K562 (cell line): ENCODE data around the gene SRPK3. TPM values are rescaled to one million over a fixed set of nuclear protein-coding genes. Genes with fewer than 3 reads are reported as not detected.

Source experiments
- BCL6 ChIP-seq: fragments of 250-450 bp; sonication (Bioruptor Pico); IDR thresholded peaks from 2 replicates; pipeline ENCODE4 v1.4.0; 2020
- CEBPB ChIP-seq: fragments of 450-650 bp; IDR thresholded peaks from 2 replicates; pipeline ENCODE4 v1.6.1; 2016; ENCODE audit warnings: missing genetic modification characterization, missing compliant biosample characterization
- DPF2 ChIP-seq: fragments of 450-650 bp; IDR thresholded peaks from 2 replicates; pipeline ENCODE4 v1.6.1; 2016
- ESRRB ChIP-seq: fragments of 250-450 bp; sonication (Bioruptor Pico); IDR thresholded peaks from 2 replicates; pipeline ENCODE4 v1.5.0; 2020; ENCODE audit warnings: mild to moderate bottlenecking, moderate library complexity, borderline replicate concordance
- ETS2 ChIP-seq: IDR thresholded peaks from 2 replicates; pipeline ENCODE4 v1.6.1; 2016; ENCODE audit warnings: borderline replicate concordance, missing genetic modification characterization, mild to moderate bottlenecking, moderate library complexity, missing compliant biosample characterization; ENCODE audit not compliant: poor library complexity, severe bottlenecking
- HDAC1 ChIP-seq, 2 experiments: fragments of 450-650 bp; IDR thresholded peaks; 2 replicates each; pipeline ENCODE4 v1.6.1; 2016 to 2017; ENCODE audit warnings: inconsistent platforms in 1 of 2, mild to moderate bottlenecking in 1 of 2, moderate library complexity in 1 of 2
- MEF2D ChIP-seq: conservative IDR thresholded peaks from 2 replicates; pipeline ENCODE4 v1.6.1; 2016; ENCODE audit warnings: low read depth, missing genetic modification characterization, missing compliant biosample characterization
- MYC ChIP-seq, 2 experiments: fragments of 250-450 bp in 1 of 2; sonication (Bioruptor Pico) in 1 of 2; IDR thresholded peaks; 2 replicates each; pipeline versions ENCODE4 v1.5.1 to v1.6.1; 2012 to 2021; ENCODE audit warnings: low read depth in 2 of 2, borderline replicate concordance in 1 of 2, improper control_type of control experiment in 1 of 2, low read length in 1 of 2, mild to moderate bottlenecking in 1 of 2, moderate library complexity in 1 of 2
- NR4A1 ChIP-seq, 2 experiments: fragments of 250-450 bp in 1 of 2; fragments of 450-650 bp in 1 of 2; sonication (Bioruptor Pico) in 1 of 2; IDR thresholded peaks; 2 replicates each; pipeline versions ENCODE4 v1.4.0 to v1.6.1; 2016 to 2020; ENCODE audit warnings: mild to moderate bottlenecking in 2 of 2, missing compliant biosample characterization in 1 of 2, missing genetic modification characterization in 1 of 2, moderate library complexity in 1 of 2
- PHB ChIP-seq: fragments of 250-450 bp; sonication (Bioruptor Pico); IDR thresholded peaks from 2 replicates; pipeline ENCODE4 v1.5.0; 2021
- PML ChIP-seq: IDR thresholded peaks from 2 replicates; pipeline ENCODE4 v1.6.1; 2012; ENCODE audit warnings: low read length, inconsistent platforms
- POU5F1 ChIP-seq: fragments of 150-350 bp; IDR thresholded peaks from 2 replicates; pipeline ENCODE4 v1.6.1; 2014; ENCODE audit warnings: borderline replicate concordance, low read length, low read depth, mild to moderate bottlenecking; ENCODE audit not compliant: partially characterized antibody
- RB1 ChIP-seq: fragments of 450-650 bp; IDR thresholded peaks from 2 replicates; pipeline ENCODE4 v1.6.1; 2017; ENCODE audit warnings: low read depth, mild to moderate bottlenecking
- RBM17 ChIP-seq: fragments of 200-400 bp; formaldehyde crosslinking; IDR thresholded peaks from 2 replicates; pipeline ENCODE4 v1.6.1; 2017; ENCODE audit warnings: low read depth, mild to moderate bottlenecking, low read length, borderline replicate concordance
- TAF9B ChIP-seq: fragments of 450-650 bp; IDR thresholded peaks from 2 replicates; pipeline ENCODE4 v1.6.1; 2018; ENCODE audit warnings: mild to moderate bottlenecking; ENCODE audit not compliant: partially characterized antibody
- TBP ChIP-seq: optimal IDR thresholded peaks from 2 replicates; pipeline ENCODE3; 2011; ENCODE audit warnings: low read depth, low read length, improper control_type of control experiment
- TGIF2 ChIP-seq: sonication (generic); formaldehyde crosslinking; IDR thresholded peaks from 2 replicates; pipeline ENCODE4 v1.8.1; 2022; ENCODE audit warnings: mild to moderate bottlenecking, missing genetic modification reagents, moderate library complexity
- YY1 ChIP-seq, 3 experiments: IDR thresholded peaks; 2 replicates each; pipeline ENCODE4 v1.6.1; 2011; ENCODE audit warnings: low read length in 2 of 3, mild to moderate bottlenecking in 2 of 3, moderate library complexity in 2 of 3, borderline replicate concordance in 1 of 3, control low read depth in 1 of 3, low read depth in 1 of 3; ENCODE audit not compliant: insufficient read depth in 3 of 3, insufficient replicate concordance in 2 of 3, control insufficient read depth in 1 of 3, insufficient read length in 1 of 3; ENCODE audit errors: extremely low read depth in 1 of 3
- polyA plus RNA-seq, 8 experiments: library from polyadenylated mRNA; depleted of rRNA in 4 of 8; stranded (reverse) in 5 of 8; unstranded in 3 of 8; fragments of >200 nt; fragmentation: Nextera tagmentation in 2 of 8; fragmentation: Illumina TruSeq in 1 of 8; extraction: Ambion mirVana in 2 of 8; extraction: Trizol in 1 of 8; gene quantifications; 2 replicates each; pipeline versions ENCODE4 v1.2.1 to v1.2.3, GENCODE V29; 2011 to 2014; ENCODE audit warnings: inconsistent platforms in 1 of 8, missing spikeins in 1 of 8
- total RNA-seq, 7 experiments: library from RNA; depleted of rRNA in 6 of 7; stranded (reverse); fragments of >200 nt in 6 of 7; fragmentation: Illumina TruSeq in 2 of 7; extraction: Trizol in 2 of 7; gene quantifications; 2 replicates each; pipeline versions ENCODE4 v1.2.1 to v1.2.3, GENCODE V29; 2011 to 2021; ENCODE audit warnings: low replicate concordance in 1 of 7
- TF ChIP-seq, protein P1 (sequence below): sonication (generic); IDR thresholded peaks from 2 replicates; pipeline ENCODE4 v1.6.1; 2016
- TF ChIP-seq, protein P2 (sequence below), 2 experiments: fragments of 450-650 bp in 1 of 2; sonication (generic) in 1 of 2; formaldehyde crosslinking in 1 of 2; IDR thresholded peaks in 1 of 2; conservative IDR thresholded peaks in 1 of 2; 2 replicates each; pipeline versions ENCODE4 v1.6.1 to v1.8.1; 2016 to 2023; ENCODE audit warnings: mild to moderate bottlenecking in 2 of 2, moderate library complexity in 2 of 2, inconsistent platforms in 1 of 2, missing genetic modification reagents in 1 of 2
- TF ChIP-seq, protein P3 (sequence below): IDR thresholded peaks from 3 replicates; pipeline ENCODE4 v1.6.1; 2011; ENCODE audit warnings: borderline replicate concordance, mild to moderate bottlenecking, moderate library complexity; ENCODE audit not compliant: insufficient read length; ENCODE audit errors: extremely low read depth

Gene SRPK3
- total and polyA plus RNA-seq, 9 of the 15 experiments (the other 6 are each of a cell fraction or from before 2014, with no cell fraction given), result 0.01 to 0.09 (median 0.04) TPM; not detected in 2

DNA sequence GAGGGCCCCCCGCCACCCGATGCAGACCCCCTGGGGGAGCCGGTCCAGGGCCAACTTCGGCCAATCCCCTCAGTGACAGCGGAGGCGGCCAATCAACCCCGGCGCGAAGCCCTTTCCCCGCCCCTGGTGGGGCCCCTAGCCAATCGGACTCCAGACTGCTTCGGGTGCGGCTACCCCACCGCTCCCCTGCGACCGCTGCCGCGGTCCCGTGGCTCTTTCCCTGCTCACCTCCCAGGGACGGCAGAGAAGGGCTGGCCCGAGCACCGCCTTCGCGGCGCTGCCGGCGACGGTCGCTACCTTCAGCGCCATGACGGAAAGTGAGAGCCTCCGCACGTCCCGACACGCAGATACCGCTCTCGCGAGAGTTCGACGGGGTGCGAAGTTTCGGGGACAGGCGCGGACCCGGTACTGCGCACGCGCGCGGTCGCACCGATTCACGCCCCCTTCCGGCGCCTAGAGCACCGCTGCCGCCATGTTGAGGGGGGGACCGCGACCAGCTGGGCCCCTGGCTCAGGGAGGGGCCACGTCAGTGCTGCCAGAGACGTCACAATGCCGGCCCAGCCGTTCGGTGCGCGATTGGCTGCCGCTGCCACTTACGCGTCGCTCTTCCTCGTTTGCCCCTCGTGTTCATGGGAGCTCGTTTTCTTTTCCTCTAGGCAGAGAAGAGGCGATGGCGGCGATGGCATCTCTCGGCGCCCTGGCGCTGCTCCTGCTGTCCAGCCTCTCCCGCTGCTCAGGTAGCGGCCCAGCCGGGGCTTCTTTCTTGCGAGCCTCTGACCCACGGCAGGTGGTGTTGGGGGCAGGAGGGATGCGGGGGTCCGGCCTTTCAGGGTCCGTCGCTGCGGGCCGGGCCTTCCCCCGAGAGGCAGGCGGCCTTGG is 13.4 kb downstream of the SRPK3 start, which contains the start of the genes IDH3G and SSR4 (continued):
- no peak for TF ChIP-seq ETS2 (tag)
- TF ChIP-seq PHB (CRISPR knock-in tag), result no peak
- TF ChIP-seq HDAC1 (IDR thresholded peaks at IDR 0.05), result peak in 1 of 2 experiments; percentile 67; a peak in 2 of 4 replicates
- TF ChIP-seq DPF2, result no peak
- TF ChIP-seq, protein P1, sequence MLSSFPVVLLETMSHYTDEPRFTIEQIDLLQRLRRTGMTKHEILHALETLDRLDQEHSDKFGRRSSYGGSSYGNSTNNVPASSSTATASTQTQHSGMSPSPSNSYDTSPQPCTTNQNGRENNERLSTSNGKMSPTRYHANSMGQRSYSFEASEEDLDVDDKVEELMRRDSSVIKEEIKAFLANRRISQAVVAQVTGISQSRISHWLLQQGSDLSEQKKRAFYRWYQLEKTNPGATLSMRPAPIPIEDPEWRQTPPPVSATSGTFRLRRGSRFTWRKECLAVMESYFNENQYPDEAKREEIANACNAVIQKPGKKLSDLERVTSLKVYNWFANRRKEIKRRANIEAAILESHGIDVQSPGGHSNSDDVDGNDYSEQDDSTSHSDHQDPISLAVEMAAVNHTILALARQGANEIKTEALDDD, result no peak
- TF ChIP-seq TGIF2 (CRISPR knock-in tag), result no peak
- TF ChIP-seq NR4A1 (CRISPR knock-in tag; IDR thresholded peaks at IDR 0.05), result no peak
- TF ChIP-seq NR4A1 (tag; IDR thresholded peaks at IDR 0.05), result no peak
- TF ChIP-seq TBP, result peak; percentile 69
- TF ChIP-seq ESRRB (CRISPR knock-in tag), result no peak
- TF ChIP-seq RBM17, result no peak
- peak; percentile 78 to 96 (median 93) for TF ChIP-seq YY1 (IDR thresholded peaks at IDR 0.05; ENCODE audit: borderline replicate concordance in 1 of 3, control insufficient read depth in 1 of 3, extremely low read depth in 1 of 3, insufficient read depth in 3 of 3, insufficient read length in 1 of 3, insufficient replicate concordance in 2 of 3, low read depth in 1 of 3, low read length in 2 of 3)
- no peak for TF ChIP-seq POU5F1
- TF ChIP-seq CEBPB (tag), result no peak
- TF ChIP-seq MEF2D (tag), result no peak
- TF ChIP-seq PML, result no peak; the same call in none of the 2 replicates
- peak; percentile 82 for TF ChIP-seq RB1
- TF ChIP-seq TAF9B, result peak; percentile 78
- TF ChIP-seq MYC (IDR thresholded peaks at IDR 0.05; ENCODE audit: low read depth, low read length), result peak; percentile 79
- peak; percentile 21; the same call in 1 of the 2 replicates for TF ChIP-seq MYC (CRISPR knock-in tag; IDR thresholded peaks at IDR 0.05; ENCODE audit: borderline replicate concordance, low read depth)
- TF ChIP-seq BCL6, result no peak
- TF ChIP-seq, protein P2, sequence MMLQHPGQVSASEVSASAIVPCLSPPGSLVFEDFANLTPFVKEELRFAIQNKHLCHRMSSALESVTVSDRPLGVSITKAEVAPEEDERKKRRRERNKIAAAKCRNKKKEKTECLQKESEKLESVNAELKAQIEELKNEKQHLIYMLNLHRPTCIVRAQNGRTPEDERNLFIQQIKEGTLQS (IDR thresholded peaks at IDR 0.05), result no peak
- TF ChIP-seq, protein P2 (CRISPR knock-in tag; conservative IDR thresholded peaks at IDR 0.05), result peak; percentile 72
- TF ChIP-seq, protein P3, sequence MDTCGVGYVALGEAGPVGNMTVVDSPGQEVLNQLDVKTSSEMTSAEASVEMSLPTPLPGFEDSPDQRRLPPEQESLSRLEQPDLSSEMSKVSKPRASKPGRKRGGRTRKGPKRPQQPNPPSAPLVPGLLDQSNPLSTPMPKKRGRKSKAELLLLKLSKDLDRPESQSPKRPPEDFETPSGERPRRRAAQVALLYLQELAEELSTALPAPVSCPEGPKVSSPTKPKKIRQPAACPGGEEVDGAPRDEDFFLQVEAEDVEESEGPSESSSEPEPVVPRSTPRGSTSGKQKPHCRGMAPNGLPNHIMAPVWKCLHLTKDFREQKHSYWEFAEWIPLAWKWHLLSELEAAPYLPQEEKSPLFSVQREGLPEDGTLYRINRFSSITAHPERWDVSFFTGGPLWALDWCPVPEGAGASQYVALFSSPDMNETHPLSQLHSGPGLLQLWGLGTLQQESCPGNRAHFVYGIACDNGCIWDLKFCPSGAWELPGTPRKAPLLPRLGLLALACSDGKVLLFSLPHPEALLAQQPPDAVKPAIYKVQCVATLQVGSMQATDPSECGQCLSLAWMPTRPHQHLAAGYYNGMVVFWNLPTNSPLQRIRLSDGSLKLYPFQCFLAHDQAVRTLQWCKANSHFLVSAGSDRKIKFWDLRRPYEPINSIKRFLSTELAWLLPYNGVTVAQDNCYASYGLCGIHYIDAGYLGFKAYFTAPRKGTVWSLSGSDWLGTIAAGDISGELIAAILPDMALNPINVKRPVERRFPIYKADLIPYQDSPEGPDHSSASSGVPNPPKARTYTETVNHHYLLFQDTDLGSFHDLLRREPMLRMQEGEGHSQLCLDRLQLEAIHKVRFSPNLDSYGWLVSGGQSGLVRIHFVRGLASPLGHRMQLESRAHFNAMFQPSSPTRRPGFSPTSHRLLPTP, result no peak
